OCI-M2 (cell line): ENCODE results near the gene SLC15A1.

Source experiments
- DNase-seq: peaks from one replicate; lab custom pipeline; 2025; ENCODE audit not compliant: unreplicated experiment; lab: John Stamatoyannopoulos, UW

Gene SLC15A1

GRCh38 chr13:98752467-98753290 is at the start of gene SLC15A1:
SLC15A1 (minus strand) TSS chr13:98752672; CDS start chr13:98752598, 74 bp downstream.
- DNase-seq = no peak

- DNase-seq = no peak
Observed at GRCh38 chr13:98801626-98802418, 49.4 kb upstream of the SLC15A1 start.

GRCh38 chr13:98800078-98800477 is 47.6 kb upstream of the SLC15A1 start:
- no peak for DNase-seq

GRCh38 chr13:98798849-98799645 is 46.6 kb upstream of the SLC15A1 start:
- DNase-seq = no peak

GRCh38 chr13:98797456-98797855 is 45.0 kb upstream of the SLC15A1 start:
- DNase-seq = no peak

- DNase-seq = no peak
Observed at GRCh38 chr13:98796798-98797197, 44.3 kb upstream of the SLC15A1 start.

GRCh38 chr13:98796191-98796590 is 43.7 kb upstream of the SLC15A1 start:
- no peak for DNase-seq

- no peak for DNase-seq
Observed at GRCh38 chr13:98795220-98795619, 42.7 kb upstream of the SLC15A1 start.

- no peak for DNase-seq
Observed at GRCh38 chr13:98794498-98794897, 42.0 kb upstream of the SLC15A1 start.

GRCh38 chr13:98792785-98793495 is 40.5 kb upstream of the SLC15A1 start:
- no peak for DNase-seq

- DNase-seq = no peak
Observed at GRCh38 chr13:98792321-98792720, 39.8 kb upstream of the SLC15A1 start.

GRCh38 chr13:98791611-98792010 is 39.1 kb upstream of the SLC15A1 start:
- DNase-seq = no peak

GRCh38 chr13:98787996-98788395 is 35.5 kb upstream of the SLC15A1 start:
- DNase-seq = no peak

GRCh38 chr13:98787173-98787572 is 34.7 kb upstream of the SLC15A1 start:
- DNase-seq = no peak

- DNase-seq = no peak
Observed at GRCh38 chr13:98786023-98786422, 33.6 kb upstream of the SLC15A1 start.

- no peak for DNase-seq
Observed at GRCh38 chr13:98785405-98785804, 32.9 kb upstream of the SLC15A1 start.

- no peak for DNase-seq
Observed at GRCh38 chr13:98784666-98785065, 32.2 kb upstream of the SLC15A1 start.

- no peak for DNase-seq
Observed at GRCh38 chr13:98783856-98784478, 31.5 kb upstream of the SLC15A1 start.

- no peak for DNase-seq
Observed at GRCh38 chr13:98782654-98783053, 30.2 kb upstream of the SLC15A1 start.

GRCh38 chr13:98781905-98782304 is 29.4 kb upstream of the SLC15A1 start:
- no peak for DNase-seq
